GM12801 (cell line): Measurements from ENCODE around the gene PROSER3.

ENCODE experiments used
- CTCF ChIP-seq: IDR thresholded peaks from one replicate; pipeline ENCODE4 v1.5.1; 2011; ENCODE audit warnings: control low read depth; ENCODE audit not compliant: insufficient read length; ENCODE audit errors: extremely low read depth

Gene PROSER3

GRCh38 chr19:35790981-35791813 is 33.2 kb downstream of the PROSER3 start:
- TF ChIP-seq CTCF, result no peak

GRCh38 chr19:35791814-35792279 is 33.9 kb downstream of the PROSER3 start:
- TF ChIP-seq CTCF, result no peak

GRCh38 chr19:35792312-35792711 is 34.3 kb downstream of the PROSER3 start:
- no peak for TF ChIP-seq CTCF

GRCh38 chr19:35792888-35793287 is 34.9 kb downstream of the PROSER3 start:
- no peak for TF ChIP-seq CTCF

- no peak for TF ChIP-seq CTCF
Measured at GRCh38 chr19:35793381-35794165, 35.6 kb downstream of the PROSER3 start.

GRCh38 chr19:35796645-35797542 is 38.9 kb downstream of the PROSER3 start:
- TF ChIP-seq CTCF, result no peak
